ENCODE measurements around the gene RHBDL2. TPM values are rescaled to one million over a fixed set of nuclear protein-coding genes. Genes with fewer than 3 reads are reported as not detected.

The RHBDL2 gene
- total and polyA plus RNA-seq, 2 of the 13 experiments (the other 11 are each of a cell fraction or from before 2014, with no cell fraction given): 3.3 to 5.4 TPM

GRCh38 chr1:38942664-38943428 lies 1.2 kb upstream of the RHBDL2 start (continued):
- TF ChIP-seq ZUFSP (CRISPR knock-in tag; IDR thresholded peaks at IDR 0.05; ENCODE audit: borderline replicate concordance) (no peak), BRCA1 (CRISPR knock-in tag; IDR thresholded peaks at IDR 0.05) (no peak), SALL2 (CRISPR knock-in tag; IDR thresholded peaks at IDR 0.05) (no peak), HDAC6 (IDR thresholded peaks at IDR 0.05; ENCODE audit: low read depth, low read length) (no peak), HOXA9 (CRISPR knock-in tag; IDR thresholded peaks at IDR 0.05; ENCODE audit: borderline replicate concordance) (no peak), KDM6A (CRISPR knock-in tag; IDR thresholded peaks at IDR 0.05; ENCODE audit: low read depth) (no peak), ZNF362 (CRISPR knock-in tag; IDR thresholded peaks at IDR 0.05; ENCODE audit: borderline replicate concordance) (peak; percentile 58; the same call in 1 of the 2 replicates), SOX6 (IDR thresholded peaks at IDR 0.05) (no peak), SOX6 (CRISPR knock-in tag; IDR thresholded peaks at IDR 0.05) (peak; percentile 27; the same call in 1 of the 2 replicates), BCLAF1 (IDR thresholded peaks at IDR 0.05) (no peak), PAWR (CRISPR knock-in tag; IDR thresholded peaks at IDR 0.05; ENCODE audit: borderline replicate concordance) (no peak), SIN3B (IDR thresholded peaks at IDR 0.05; ENCODE audit: low read length) (no peak), ZNF747 (CRISPR knock-in tag; IDR thresholded peaks at IDR 0.05; ENCODE audit: borderline replicate concordance) (no peak), MTF1 (CRISPR knock-in tag; IDR thresholded peaks at IDR 0.05) (no peak), FOXO4 (CRISPR knock-in tag; conservative IDR thresholded peaks at IDR 0.05) (no peak), HBP1 (CRISPR knock-in tag; IDR thresholded peaks at IDR 0.05; ENCODE audit: low read depth) (no peak), ZBTB8A (CRISPR knock-in tag; IDR thresholded peaks at IDR 0.05; ENCODE audit: borderline replicate concordance, low read depth) (no peak), MYC (CRISPR knock-in tag; IDR thresholded peaks at IDR 0.05; ENCODE audit: borderline replicate concordance) (no peak), ZNF816 (CRISPR knock-in tag; IDR thresholded peaks at IDR 0.05; ENCODE audit: borderline replicate concordance) (no peak), KDM4B (CRISPR knock-in tag; IDR thresholded peaks at IDR 0.05) (no peak), KDM5A (IDR thresholded peaks at IDR 0.05; ENCODE audit: borderline replicate concordance, low read length) (no peak), XBP1 (CRISPR knock-in tag; IDR thresholded peaks at IDR 0.05) (no peak)
